Measurements from ENCODE around the gene TBCEL. TPM values are rescaled to one million over a fixed set of nuclear protein-coding genes. Genes with fewer than 3 reads are reported as not detected.

The TBCEL gene
- total and polyA plus RNA-seq, 8 donors = 3.3 to 19.4 (median 11.3) TPM

GRCh38 chr11:121129362-121130340, 105.7 kb downstream of the TBCEL start:
- WGBS, 2 donors = 90 to 92% methylated on average over 29 of the region's 29 CpGs
- no peaks in the 10 kb centered on the region for H3K27me3 ChIP-seq
- TF ChIP-seq CTCF (IDR thresholded peaks at IDR 0.05) = no peak
- no peaks in the 10 kb centered on the region for H3K9me3 ChIP-seq
- no peak for DNase-seq
- no peak overlapping the region for H3K4me3 ChIP-seq
- no peak for ATAC-seq
- intact Hi-C loops (cut with DNase I) = no loop called here
- no peak overlapping the region for H3K27ac ChIP-seq
- H3K36me3 ChIP-seq = no peaks in the 10 kb centered on the region
- no peaks in the 10 kb centered on the region for H3K4me1 ChIP-seq
- FAIRE-seq = no peak

- Histone ChIP-seq H3K9me3 (no peaks in the 10 kb centered on the region), H3K4me1 (no peaks in the 10 kb centered on the region), H3K27ac (no peak overlapping the region), H3K27me3 (no peaks in the 10 kb centered on the region), H3K36me3 (no peaks in the 10 kb centered on the region), H3K4me3 (no peak overlapping the region)
- FAIRE-seq (no peak), DNase-seq (no peak), ATAC-seq (no peak)
- 92 to 93% methylated on average over 6 of the region's 6 CpGs for WGBS, 2 donors
- TF ChIP-seq CTCF (IDR thresholded peaks at IDR 0.05) = no peak
- intact Hi-C loops (cut with DNase I) = no loop called here
Measured at GRCh38 chr11:121131656-121132055, 107.8 kb downstream of the TBCEL start.

- H3K27ac ChIP-seq = no peak overlapping the region
- H3K9me3 ChIP-seq = no peaks in the 10 kb centered on the region
- ATAC-seq (no peak), DNase-seq (no peak), FAIRE-seq (no peak)
- no peaks in the 10 kb centered on the region for H3K36me3 ChIP-seq
- WGBS, 2 donors = 71 to 73% methylated on average over 13 of the region's 13 CpGs
- H3K27me3 ChIP-seq = no peaks in the 10 kb centered on the region
- no peak for TF ChIP-seq CTCF (IDR thresholded peaks at IDR 0.05)
- intact Hi-C loops (cut with DNase I) = no loop called here
- H3K4me1 ChIP-seq = no peaks in the 10 kb centered on the region
- H3K4me3 ChIP-seq = no peak overlapping the region
Measured at GRCh38 chr11:121132211-121132976, 108.5 kb downstream of the TBCEL start.

- no peak for ATAC-seq
- Histone ChIP-seq H3K27me3 (no peaks in the 10 kb centered on the region), H3K27ac (no peak overlapping the region), H3K4me1 (no peaks in the 10 kb centered on the region), H3K4me3 (no peak overlapping the region), H3K36me3 (no peaks in the 10 kb centered on the region), H3K9me3 (no peaks in the 10 kb centered on the region)
- no peak for TF ChIP-seq CTCF (IDR thresholded peaks at IDR 0.05)
- DNase-seq = no peak
- WGBS, 2 donors = 78 to 80% methylated on average over 10 of the region's 10 CpGs
- intact Hi-C loops (cut with DNase I) = no loop called here
- FAIRE-seq = no peak
Measured at GRCh38 chr11:121134741-121135312, 110.9 kb downstream of the TBCEL start.

Data from pancreas (tissue), 10 donors.